NCI-H82 treated with DMSO at 0.1 percent for 48 hours (cell line): Measurements from ENCODE around the gene BMPER.

Source experiments
- DNase-seq: peaks from one replicate; lab custom pipeline; 2025; ENCODE audit not compliant: unreplicated experiment; lab: John Stamatoyannopoulos, UW

The BMPER gene

DNA sequence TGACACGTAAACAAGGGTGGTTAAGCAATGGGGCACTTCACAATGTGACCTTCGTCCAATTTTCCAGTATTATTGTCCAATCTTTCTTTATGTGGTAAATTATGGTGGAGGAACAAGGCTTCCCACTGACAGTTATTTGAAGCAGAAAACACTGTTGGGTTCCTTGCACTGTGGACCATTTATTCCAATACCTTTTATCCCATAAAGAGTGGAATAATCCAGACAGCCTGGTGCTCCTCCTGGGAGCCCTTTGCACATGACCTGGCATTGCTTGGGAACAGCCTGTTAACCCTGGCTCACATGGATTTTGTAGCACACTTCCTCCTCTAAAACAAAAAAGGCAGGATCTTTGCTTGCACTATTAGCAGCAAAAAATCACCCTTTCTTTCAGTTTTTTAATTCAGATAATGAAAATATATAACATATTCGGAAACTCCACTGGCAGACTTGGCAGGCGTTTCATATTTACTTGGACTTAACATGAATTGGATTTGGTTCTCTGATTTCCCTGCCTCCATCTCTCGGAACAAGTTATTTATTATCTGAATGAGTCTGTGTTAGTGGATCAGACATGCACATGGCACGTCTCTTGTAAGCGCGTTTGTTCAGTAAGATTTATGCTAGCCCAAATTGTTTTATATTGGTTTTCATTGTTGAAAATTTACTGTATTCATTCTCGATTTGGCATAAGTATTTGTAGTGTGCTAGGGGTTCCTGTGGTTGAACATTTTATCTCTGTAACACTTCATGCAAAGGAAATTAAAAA lies 59.3 kb downstream of the BMPER start:
- DNase-seq: no peak

DNA sequence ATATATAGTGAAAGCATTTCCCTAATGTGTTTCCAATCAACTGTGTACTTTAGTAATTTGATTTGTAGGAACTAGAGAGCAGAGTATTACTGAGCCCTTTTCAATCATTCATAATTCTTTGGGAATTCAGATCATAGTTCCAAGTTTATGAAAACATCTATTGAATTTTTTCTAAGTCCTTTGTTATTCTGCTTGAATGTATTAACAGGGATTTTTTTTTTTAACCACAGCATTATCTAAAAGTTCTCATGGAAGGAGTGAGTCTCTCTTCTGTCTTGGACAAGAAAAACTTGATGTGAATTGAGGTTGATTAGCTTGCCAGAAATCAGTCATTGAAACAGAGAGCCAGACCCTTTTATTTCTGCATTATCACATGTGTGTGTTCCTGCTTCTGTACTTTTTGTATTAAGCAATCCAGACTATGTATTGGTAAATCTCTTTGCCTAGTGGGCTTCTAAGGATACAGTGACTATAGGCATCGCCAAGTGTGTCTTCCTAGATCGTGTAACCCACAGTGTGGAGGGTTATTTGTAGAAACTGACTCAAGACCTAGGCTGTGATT lies 59.9 kb downstream of the BMPER start:
- no peak for DNase-seq

- no peak for DNase-seq
Measured at GRCh38 chr7:33968591-33968990, 63.3 kb downstream of the BMPER start.

DNA sequence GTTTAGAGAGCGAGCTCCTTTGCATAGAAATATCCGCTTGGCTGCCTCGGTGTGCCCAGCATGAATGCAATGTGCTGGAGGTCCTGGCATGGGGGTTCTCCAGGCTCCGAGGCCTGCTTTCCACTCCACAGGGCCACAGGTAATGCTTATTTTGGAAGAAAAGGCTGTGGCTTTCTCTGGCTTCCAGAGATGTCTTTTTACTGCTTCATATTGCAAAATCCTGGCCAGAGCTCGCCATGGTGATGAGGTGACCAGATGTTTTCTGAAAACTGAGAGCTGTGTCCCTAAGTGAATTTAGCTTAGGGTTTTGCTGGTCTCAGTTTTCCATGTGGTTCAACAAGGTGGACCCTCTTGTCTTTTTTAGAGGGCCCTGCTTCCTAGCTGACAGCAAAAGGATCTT lies 65.2 kb downstream of the BMPER start:
- no peak for DNase-seq

- peak; percentile 33 for DNase-seq
Measured at GRCh38 chr7:33971106-33971505, 65.8 kb downstream of the BMPER start.

DNA sequence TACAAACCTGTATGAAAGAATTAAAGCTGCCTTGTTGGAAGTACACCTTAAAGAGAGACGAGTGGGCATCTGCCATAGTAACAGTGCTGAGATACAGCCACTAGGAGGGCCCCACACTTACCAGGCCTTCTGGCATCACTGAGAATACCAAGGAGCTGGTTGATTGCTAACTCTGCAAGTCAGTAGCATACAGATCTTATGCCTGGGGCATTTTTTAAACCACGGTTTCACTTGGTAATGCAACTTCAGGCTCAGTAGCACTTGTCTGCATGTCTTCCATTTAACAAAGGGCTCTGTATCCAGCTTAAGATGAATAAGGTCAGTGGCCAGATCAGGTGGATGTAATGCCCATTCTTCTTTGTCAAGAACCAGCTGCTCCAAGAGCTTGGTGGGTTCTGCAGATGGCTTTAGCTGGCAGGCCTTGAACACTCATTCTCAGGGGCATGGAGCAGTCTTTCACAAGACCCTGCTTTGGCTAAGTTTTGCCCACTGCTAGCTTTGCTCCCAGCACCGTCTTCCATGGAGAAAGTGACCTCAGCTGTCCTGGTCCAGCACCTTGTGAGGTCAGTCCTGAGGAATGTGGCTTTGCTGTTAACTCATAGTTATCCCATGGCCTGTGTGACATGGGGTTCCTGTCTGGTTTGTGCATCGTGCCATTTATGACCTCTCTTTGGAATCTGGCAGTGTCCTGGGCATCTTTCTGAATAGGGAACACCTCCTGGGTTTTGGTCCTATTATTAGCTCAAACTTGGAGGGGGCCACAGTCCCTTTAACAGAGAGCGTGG lies 68.1 kb downstream of the BMPER start:
- no peak for DNase-seq

- DNase-seq: no peak
Measured at GRCh38 chr7:33979300-33979806, 74.0 kb downstream of the BMPER start.

DNA sequence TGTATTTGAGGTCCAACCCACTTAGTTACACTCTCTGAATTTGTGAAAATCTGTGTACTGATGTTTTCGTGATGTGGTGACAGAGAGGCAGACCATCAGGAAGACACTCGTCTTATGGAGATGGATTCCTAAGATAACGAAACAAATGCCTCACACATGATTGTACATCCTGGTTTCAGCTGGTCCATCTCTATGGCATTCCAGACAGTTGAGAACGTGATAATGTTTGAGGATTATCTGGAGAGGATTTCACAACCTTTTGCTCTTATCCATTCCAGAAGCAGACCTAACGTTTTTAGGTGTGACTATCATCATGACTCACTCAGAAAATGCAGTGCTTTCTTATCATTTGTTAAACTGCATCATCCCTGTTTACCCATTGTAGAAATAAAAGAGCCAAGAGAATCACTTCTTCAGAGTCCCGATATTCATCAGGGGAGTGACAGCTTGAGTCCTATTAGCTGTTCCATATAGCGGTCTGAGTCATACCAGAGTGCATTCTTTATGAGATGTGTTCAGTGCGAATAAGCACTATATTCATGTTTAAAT lies 74.5 kb downstream of the BMPER start:
- DNase-seq: no peak

GRCh38 chr7:33981226-33981625 lies 75.9 kb downstream of the BMPER start:
- no peak for DNase-seq

DNA sequence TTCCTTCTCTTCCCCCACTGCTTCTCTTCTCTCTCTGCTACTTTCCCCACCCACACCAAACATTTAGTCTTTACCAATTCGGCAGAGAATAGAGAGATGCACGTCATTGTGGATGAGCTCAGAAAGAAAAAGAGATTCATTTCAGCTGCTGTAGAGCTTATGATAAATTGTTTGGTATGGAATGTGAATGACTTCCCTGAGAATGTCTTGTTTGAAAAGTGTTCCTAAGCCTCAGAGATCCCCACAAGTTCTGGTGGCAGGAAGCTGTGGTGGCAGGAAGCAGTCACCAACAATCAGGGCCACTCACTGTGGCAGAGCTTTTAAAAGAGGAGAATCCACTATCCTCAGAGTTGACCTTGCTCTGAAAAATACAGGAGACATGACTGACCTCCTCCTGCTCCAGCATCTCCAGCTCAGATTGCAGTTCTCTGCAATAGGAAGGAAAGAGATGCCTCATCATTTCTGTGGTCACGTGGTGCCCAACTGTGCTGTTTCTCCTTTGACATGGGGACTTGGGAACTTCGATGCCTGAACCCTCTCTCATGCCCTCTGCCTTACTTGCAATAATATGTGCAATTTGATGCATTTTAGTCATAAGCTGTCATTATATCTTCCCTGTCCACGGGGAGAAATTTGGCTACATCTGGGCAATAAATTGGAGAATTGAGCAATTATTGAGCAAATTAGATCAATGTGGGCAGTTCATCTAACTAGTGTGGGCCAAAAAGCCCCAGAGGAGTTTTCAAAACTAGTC lies 76.5 kb downstream of the BMPER start:
- no peak for DNase-seq

GRCh38 chr7:33982425-33982786 lies 77.1 kb downstream of the BMPER start:
- no peak for DNase-seq

DNA sequence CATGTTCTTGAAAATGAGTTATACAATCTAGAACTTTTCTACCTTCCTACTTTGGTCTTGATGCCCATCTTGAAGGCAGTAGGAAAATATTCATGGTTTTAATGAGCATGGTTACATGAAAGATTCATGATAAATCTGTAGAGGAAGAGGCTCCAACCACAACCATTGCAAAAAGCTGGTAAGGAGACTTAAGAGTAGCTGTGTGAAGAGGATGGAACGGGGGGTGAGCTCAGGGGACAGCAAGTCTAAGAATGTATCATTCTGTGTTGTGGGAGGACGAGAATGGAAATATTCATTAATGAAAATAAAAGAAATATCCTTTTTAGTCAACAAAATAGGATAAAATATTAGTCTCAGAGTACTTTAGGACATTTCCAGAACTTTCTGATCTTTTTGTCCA lies 81.1 kb downstream of the BMPER start:
- no peak for DNase-seq

- DNase-seq: no peak
Measured at GRCh38 chr7:33986951-33987947, 81.9 kb downstream of the BMPER start.

- no peak for DNase-seq
Measured at GRCh38 chr7:33996899-33997298, 91.6 kb downstream of the BMPER start.

DNA sequence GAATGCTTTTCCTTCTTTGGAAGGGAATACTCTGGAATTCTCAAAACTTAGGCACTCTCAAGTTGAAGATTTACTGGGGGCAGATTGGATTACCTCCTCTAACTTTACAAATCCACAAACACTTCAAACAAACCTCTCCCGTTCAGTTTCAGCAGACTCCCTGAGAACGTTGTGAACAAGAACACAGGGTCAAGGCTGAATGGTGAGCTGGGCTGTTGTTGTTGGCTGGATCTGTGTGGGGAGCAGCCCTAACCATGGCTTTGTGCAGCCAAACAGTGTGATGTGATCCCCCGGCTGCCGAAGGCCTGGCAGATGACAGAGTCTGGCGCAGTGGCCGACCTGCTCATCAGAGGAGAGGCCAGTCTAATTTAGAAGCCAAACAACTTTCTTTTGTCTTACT lies 93.1 kb downstream of the BMPER start:
- no peak for DNase-seq

DNA sequence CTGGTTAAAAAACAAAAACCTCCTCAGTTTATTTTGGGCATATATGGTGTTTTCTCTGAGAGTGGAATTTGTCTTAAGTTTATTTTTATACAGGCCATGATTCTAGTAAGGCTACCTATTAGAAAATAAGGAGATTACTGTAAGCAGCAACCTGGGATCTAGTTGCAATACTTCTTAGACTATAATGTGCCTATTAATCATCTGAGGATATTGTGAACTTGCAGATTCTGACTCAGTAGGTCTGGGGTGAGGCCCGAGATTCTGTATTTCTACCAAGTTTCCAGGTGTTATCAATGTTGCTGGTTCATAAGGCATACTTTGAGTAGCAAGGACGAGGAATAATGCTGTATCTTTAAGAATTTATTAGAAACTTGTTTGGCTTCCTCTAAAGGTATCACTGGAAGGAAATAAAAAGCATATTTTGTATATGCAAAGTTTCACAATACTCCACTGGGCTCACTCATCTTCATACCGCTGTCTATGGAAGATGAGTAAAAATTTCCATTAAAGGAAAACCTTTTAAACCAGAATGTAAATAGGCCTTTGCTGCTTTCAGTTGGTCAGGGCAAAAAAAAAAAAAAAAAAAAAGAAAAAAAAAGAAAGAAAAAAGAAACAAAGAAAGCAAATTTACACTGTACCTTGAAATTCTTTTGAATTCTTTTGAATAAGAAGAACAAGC lies 105.8 kb downstream of the BMPER start:
- DNase-seq: no peak

GRCh38 chr7:34011696-34012095 lies 106.4 kb downstream of the BMPER start:
- DNase-seq: no peak

- no peak for DNase-seq
Measured at GRCh38 chr7:34013421-34013820, 108.1 kb downstream of the BMPER start.

DNA sequence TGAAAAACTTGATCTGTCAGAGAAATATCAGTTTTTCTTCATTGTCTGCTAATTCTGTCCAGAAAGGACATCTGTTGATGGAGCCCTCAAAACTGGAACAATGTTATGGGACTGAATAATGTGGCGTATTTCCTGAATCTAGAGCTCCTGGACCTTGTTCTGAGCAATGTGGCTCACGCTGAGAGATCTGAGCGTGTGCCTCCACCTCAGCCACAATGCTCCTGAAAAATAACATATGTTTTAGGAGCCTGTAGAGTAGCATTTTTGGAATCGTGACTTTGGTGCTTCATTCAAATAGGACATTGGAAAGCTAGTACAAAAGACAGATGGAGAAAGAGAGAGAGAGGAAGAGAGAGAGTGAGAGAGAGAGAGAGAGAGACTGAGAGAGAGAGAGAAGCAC lies 110.3 kb downstream of the BMPER start:
- no peak for DNase-seq
